Neural crest cell (in vitro differentiated cells): Measurements from ENCODE around the gene SLC35G2. TPM values are rescaled to one million over a fixed set of nuclear protein-coding genes. Genes with fewer than 3 reads are reported as not detected.
A peak's percentile ranks its signal among the peaks of the same experiment; 100 is the strongest.

Source experiments
- DNase-seq: peaks from one replicate; pipeline ENCODE4 v3.0.0; 2021; ENCODE audit warnings: low read depth, mixed read lengths, low spot score
- H3K27ac Mint-ChIP-seq: one replicate; pipeline ENCODE4 v1.8.0; 2021; ENCODE audit warnings: mild to moderate bottlenecking, mixed read lengths; ENCODE audit not compliant: unreplicated experiment
- H3K27me3 Mint-ChIP-seq: 2 replicates; pipeline ENCODE4 v1.8.0; 2021; ENCODE audit warnings: low read depth, mild to moderate bottlenecking, mixed read lengths
- H3K36me3 Mint-ChIP-seq: 2 replicates; pipeline ENCODE4 v1.8.0; 2021; ENCODE audit warnings: low read depth, mild to moderate bottlenecking, mixed read lengths
- H3K4me1 Mint-ChIP-seq: 2 replicates; pipeline ENCODE4 v1.8.0; 2021; ENCODE audit warnings: mixed read lengths
- H3K4me3 Mint-ChIP-seq: one replicate; pipeline ENCODE4 v1.8.0; 2021; ENCODE audit warnings: mild to moderate bottlenecking, mixed read lengths
- H3K9me3 Mint-ChIP-seq: 2 replicates; pipeline ENCODE4 v1.8.0; 2021; ENCODE audit warnings: mixed read lengths
- total RNA-seq: library from RNA; stranded (reverse); gene quantifications from 2 replicates; pipeline ENCODE4 v1.2.1, GENCODE V29; 2021
- TF ChIP-seq, protein P1 (sequence below): fragments of 200-600 bp; sonication (generic); conservative IDR thresholded peaks from 2 replicates; pipeline ENCODE4 v1.5.0; 2021; ENCODE audit warnings: antibody characterized with exemption, mild to moderate bottlenecking

The SLC35G2 gene
- total RNA-seq, 1 donor from 2014 or later = 6.0 TPM

DNA sequence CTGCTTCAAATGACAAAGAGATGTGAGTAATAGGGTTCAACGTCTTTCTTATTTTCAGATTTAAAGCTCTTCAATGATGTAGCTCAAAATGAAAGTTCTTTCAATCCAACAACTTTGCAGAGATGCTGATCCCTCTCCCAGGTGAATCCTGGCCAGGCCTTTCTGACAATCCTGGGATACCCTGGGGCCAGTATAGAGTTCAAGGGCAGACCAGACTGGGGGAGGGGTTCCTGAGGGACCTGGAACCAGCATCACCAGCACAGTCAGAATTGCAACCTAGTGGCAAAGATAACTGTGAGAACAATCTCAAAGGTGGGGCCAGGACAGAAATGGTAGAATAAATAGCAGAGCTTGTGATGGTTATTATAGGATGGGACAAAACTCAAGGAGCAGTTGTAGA lies 23.4 kb downstream of the SLC35G2 start:
- no peak overlapping the region for H3K27ac Mint-ChIP-seq
- DNase-seq = no peak
- H3K4me3 Mint-ChIP-seq = no peak overlapping the region
- H3K4me1 Mint-ChIP-seq = peaks cover 14% of the 10 kb centered on the region
- H3K27me3 Mint-ChIP-seq = no peaks in the 10 kb centered on the region
- TF ChIP-seq, protein P1, sequence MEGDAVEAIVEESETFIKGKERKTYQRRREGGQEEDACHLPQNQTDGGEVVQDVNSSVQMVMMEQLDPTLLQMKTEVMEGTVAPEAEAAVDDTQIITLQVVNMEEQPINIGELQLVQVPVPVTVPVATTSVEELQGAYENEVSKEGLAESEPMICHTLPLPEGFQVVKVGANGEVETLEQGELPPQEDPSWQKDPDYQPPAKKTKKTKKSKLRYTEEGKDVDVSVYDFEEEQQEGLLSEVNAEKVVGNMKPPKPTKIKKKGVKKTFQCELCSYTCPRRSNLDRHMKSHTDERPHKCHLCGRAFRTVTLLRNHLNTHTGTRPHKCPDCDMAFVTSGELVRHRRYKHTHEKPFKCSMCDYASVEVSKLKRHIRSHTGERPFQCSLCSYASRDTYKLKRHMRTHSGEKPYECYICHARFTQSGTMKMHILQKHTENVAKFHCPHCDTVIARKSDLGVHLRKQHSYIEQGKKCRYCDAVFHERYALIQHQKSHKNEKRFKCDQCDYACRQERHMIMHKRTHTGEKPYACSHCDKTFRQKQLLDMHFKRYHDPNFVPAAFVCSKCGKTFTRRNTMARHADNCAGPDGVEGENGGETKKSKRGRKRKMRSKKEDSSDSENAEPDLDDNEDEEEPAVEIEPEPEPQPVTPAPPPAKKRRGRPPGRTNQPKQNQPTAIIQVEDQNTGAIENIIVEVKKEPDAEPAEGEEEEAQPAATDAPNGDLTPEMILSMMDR = no peak
- peaks cover 25% of the 10 kb centered on the region for H3K36me3 Mint-ChIP-seq
- H3K9me3 Mint-ChIP-seq = no peaks in the 10 kb centered on the region

DNA sequence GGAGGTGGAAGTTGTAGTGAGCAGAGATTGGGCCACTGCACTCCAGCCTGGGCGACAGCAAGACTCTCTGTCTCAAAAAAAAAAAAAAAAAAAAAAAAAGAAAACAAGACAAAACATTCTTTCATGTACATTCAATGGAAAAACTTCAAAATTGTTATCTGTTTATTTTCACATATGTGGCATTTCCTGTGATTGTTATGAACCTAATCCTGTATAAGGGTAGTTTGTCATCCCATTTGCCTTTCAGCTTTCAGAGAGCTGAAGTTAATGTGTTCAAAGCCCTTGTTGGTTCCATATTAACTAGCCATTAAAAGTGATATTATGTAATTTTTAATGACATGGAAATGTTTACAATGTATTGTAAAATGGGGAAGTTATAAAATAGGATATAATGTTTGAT lies 25.8 kb downstream of the SLC35G2 start:
- peaks cover 25% of the 10 kb centered on the region for H3K36me3 Mint-ChIP-seq
- no peak for DNase-seq
- H3K4me1 Mint-ChIP-seq = peaks cover under 1% of the 10 kb centered on the region
- H3K27ac Mint-ChIP-seq = no peak overlapping the region
- H3K9me3 Mint-ChIP-seq = no peaks in the 10 kb centered on the region
- TF ChIP-seq, protein P1 = no peak
- no peaks in the 10 kb centered on the region for H3K27me3 Mint-ChIP-seq
- no peak overlapping the region for H3K4me3 Mint-ChIP-seq

DNA sequence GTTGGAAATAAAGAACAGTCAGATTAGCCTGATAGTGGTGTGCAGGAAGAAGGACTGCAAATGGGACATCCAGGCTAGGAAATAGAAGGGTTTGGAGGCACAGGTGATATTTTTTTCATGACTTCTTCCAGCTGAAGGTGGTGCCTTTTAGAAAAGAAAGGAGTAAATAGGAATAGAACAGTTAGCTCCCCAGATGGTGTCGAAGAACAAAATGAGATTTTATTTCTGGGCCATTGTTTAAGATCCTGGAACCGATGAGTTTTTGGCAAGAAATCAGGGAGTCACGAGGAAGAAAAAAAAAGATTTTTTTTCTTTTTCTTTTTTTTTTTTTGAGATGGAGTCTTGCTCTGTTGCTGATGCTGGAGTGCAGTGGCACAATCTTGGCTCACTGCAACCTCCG lies 33.3 kb downstream of the SLC35G2 start:
- peaks cover 26% of the 10 kb centered on the region for H3K36me3 Mint-ChIP-seq
- H3K27ac Mint-ChIP-seq = no peak overlapping the region
- H3K4me1 Mint-ChIP-seq = no peaks in the 10 kb centered on the region
- TF ChIP-seq, protein P1 = no peak
- H3K9me3 Mint-ChIP-seq = no peaks in the 10 kb centered on the region
- no peak overlapping the region for H3K4me3 Mint-ChIP-seq
- H3K27me3 Mint-ChIP-seq = no peaks in the 10 kb centered on the region
- no peak for DNase-seq

DNA sequence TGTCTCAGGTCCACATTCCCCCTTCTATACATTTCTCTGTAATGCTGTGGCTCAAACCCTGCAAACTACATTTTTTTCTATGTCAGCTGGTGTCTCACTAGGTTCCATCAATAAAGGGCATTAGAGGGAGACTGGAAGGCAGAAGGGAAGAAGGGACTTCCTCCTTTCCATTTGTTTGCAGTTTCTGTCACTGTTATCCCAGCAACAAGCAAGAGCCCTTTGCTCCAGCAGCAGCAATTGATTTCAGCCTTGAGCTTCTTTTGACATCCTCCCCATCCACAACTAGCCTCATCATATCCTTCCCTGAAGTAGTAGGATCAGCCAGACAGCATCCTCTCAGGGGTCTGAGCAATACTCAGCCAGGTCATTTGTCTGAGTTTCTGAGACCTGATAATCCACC lies 37.7 kb downstream of the SLC35G2 start:
- H3K4me1 Mint-ChIP-seq = peaks cover 19% of the 10 kb centered on the region
- DNase-seq = no peak
- H3K27me3 Mint-ChIP-seq = no peaks in the 10 kb centered on the region
- H3K9me3 Mint-ChIP-seq = no peaks in the 10 kb centered on the region
- H3K4me3 Mint-ChIP-seq = no peak overlapping the region
- H3K27ac Mint-ChIP-seq = no peak overlapping the region
- peaks cover 23% of the 10 kb centered on the region for H3K36me3 Mint-ChIP-seq
- TF ChIP-seq, protein P1 = no peak

DNA sequence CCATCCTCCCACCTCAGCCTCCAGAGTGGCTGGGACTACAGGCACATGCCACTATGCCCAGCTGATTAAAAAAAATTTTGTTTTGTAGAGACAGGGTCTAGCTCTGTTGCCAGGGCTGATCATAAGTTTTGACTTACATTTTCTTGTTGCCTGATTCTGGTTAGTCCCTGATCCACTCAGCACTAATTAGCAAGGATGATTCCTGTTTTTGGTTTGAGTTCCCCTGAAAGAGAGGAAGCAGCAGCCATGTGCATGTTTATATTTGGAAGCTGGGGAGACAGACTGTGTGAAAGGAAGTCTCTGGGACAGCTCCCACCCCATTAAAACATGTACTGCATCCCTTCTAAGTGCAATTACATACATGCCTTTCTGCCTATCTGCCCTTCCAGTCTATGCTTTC lies 39.5 kb downstream of the SLC35G2 start:
- TF ChIP-seq, protein P1 = no peak
- no peak overlapping the region for H3K27ac Mint-ChIP-seq
- DNase-seq = no peak
- peaks cover 31% of the 10 kb centered on the region for H3K4me1 Mint-ChIP-seq
- peaks cover 23% of the 10 kb centered on the region for H3K36me3 Mint-ChIP-seq
- no peak overlapping the region for H3K4me3 Mint-ChIP-seq
- H3K9me3 Mint-ChIP-seq = no peaks in the 10 kb centered on the region
- no peaks in the 10 kb centered on the region for H3K27me3 Mint-ChIP-seq

DNA sequence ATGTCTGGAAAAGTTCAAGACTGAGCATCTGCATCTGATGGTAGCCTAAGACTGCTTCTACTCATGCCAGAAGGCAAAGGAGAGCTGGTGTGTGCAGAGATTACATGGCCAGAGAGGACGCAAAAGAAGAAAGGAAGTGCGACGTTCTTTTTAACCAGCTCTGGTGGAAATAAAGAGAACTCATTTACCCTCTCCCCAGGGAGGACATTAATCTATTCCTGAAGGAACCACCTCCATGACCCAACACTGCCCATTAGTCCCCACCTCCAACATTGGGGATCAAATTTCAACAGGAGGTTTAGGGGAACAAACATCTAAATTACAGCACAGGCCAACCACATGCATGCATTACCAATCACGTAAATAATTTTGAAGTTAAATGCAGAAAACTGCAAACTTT lies 41.6 kb downstream of the SLC35G2 start:
- Mint-ChIP-seq H3K27me3 (no peaks in the 10 kb centered on the region), H3K9me3 (no peaks in the 10 kb centered on the region), H3K4me3 (peak overlapping the region; percentile 97), H3K4me1 (peaks cover 35% of the 10 kb centered on the region), H3K36me3 (peaks cover 14% of the 10 kb centered on the region), H3K27ac (no peak overlapping the region)
- TF ChIP-seq, protein P1 = no peak
- DNase-seq = no peak
